ENCODE data around the gene CETP. TPM values are rescaled to one million over a fixed set of nuclear protein-coding genes. Genes with fewer than 3 reads are reported as not detected.

The CETP gene
- total and polyA plus RNA-seq, 2 donors (not counting 1 experiment from before 2014, with no cell fraction given): 0.06 TPM; not detected in 1

DNA sequence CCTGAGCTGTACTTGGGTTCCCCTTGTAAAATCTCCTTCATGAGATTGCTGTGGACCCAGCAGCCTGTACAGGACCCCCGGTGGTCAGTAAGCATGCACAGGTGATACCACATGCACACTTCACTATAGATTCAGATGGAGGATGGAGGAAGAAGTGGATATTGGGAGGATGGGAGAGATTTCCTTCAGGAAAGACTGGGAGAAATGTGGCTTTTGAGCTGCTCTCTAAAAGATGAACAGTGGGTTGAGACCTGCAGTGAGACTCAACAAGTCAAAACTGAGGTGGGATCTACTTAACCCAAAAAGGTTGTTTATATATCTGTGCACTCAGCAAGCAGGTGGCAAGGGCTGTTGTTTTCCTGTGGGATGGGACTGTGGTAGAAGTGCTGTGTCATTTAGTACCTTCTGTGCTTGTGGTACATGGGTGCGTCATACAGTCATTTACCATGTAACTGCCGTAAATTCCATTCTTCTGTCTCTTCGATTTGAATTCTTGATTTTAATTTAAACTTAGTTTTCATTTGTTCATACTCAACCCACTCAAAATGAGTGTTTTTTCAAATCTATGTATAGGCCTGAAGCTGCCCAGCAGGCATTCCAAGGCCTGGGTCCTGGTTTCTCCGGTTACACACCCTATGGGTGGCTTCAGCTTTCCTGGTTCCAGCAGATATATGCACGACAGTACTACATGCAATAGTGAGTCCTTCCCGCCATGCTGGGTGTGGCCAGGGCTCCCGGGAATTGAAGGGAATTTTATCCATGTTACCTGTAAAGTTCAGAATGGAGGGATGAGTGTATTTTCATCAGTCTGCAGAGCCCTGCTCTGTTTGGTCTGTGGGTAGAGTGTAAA, 22.9 kb upstream of the CETP start:
- Histone ChIP-seq H3K27ac (ENCODE audit: insufficient read depth, low read length) (no peak overlapping the region), H3K79me2 (ENCODE audit: control insufficient read depth, insufficient read depth, low read length) (peaks cover 31% of the 10 kb centered on the region), H3K9ac (ENCODE audit: insufficient read depth, low read length) (no peak overlapping the region), H3K9me3 (ENCODE audit: control insufficient read depth, insufficient read depth, low read depth, low read length) (no peaks in the 10 kb centered on the region), H3K4me1 (ENCODE audit: control insufficient read depth, extremely low read depth, insufficient read depth, low read length) (peaks cover 5% of the 10 kb centered on the region), H3K27me3 (ENCODE audit: control insufficient read depth, insufficient read depth, low read length) (no peaks in the 10 kb centered on the region), H4K20me1 (ENCODE audit: control insufficient read depth, extremely low read depth, insufficient read depth, low read length) (peaks cover under 1% of the 10 kb centered on the region), H3K4me3 (replicated peaks in 1 of 4; ENCODE audit: control extremely low read depth in 1 of 4, insufficient read depth in 1 of 4, low read depth in 3 of 4, low read length in 4 of 4) (no peak overlapping the region), H2AFZ (ENCODE audit: low read length) (no peak overlapping the region), H3K36me3 (ENCODE audit: control insufficient read depth, insufficient read depth, low read length) (peaks cover 40% of the 10 kb centered on the region), H3K4me2 (ENCODE audit: extremely low read depth, insufficient read depth, low read length) (no peak overlapping the region)
- no peak for DNase-seq (ENCODE audit: low read depth in 2 of 2)
- TF ChIP-seq EZH2 (IDR thresholded peaks at IDR 0.05; ENCODE audit: low read length, missing control alignments): no peak
- TF ChIP-seq, protein P1, sequence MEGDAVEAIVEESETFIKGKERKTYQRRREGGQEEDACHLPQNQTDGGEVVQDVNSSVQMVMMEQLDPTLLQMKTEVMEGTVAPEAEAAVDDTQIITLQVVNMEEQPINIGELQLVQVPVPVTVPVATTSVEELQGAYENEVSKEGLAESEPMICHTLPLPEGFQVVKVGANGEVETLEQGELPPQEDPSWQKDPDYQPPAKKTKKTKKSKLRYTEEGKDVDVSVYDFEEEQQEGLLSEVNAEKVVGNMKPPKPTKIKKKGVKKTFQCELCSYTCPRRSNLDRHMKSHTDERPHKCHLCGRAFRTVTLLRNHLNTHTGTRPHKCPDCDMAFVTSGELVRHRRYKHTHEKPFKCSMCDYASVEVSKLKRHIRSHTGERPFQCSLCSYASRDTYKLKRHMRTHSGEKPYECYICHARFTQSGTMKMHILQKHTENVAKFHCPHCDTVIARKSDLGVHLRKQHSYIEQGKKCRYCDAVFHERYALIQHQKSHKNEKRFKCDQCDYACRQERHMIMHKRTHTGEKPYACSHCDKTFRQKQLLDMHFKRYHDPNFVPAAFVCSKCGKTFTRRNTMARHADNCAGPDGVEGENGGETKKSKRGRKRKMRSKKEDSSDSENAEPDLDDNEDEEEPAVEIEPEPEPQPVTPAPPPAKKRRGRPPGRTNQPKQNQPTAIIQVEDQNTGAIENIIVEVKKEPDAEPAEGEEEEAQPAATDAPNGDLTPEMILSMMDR (conservative IDR thresholded peaks at IDR 0.05 in 1 of 2, IDR thresholded peaks at IDR 0.05 in 1 of 2; ENCODE audit: low read depth in 1 of 2, low read length in 2 of 2): no peak

DNA sequence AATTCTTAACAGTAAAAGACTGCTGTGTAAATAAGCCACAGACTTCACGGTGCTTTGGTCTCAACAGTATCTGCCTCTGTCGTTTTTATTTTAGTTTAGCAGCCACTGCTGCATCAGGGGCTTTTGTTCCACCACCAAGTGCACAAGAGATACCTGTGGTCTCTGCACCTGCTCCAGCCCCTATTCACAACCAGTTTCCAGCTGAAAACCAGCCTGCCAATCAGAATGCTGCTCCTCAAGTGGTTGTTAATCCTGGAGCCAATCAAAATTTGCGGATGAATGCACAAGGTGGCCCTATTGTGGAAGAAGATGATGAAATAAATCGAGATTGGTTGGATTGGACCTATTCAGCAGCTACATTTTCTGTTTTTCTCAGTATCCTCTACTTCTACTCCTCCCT, 21.9 kb upstream of the CETP start:
- Histone ChIP-seq H3K27ac (ENCODE audit: insufficient read depth, low read length) (no peak overlapping the region), H3K4me3 (replicated peaks in 1 of 4; ENCODE audit: control extremely low read depth in 1 of 4, insufficient read depth in 1 of 4, low read depth in 3 of 4, low read length in 4 of 4) (no peak overlapping the region)

DNA sequence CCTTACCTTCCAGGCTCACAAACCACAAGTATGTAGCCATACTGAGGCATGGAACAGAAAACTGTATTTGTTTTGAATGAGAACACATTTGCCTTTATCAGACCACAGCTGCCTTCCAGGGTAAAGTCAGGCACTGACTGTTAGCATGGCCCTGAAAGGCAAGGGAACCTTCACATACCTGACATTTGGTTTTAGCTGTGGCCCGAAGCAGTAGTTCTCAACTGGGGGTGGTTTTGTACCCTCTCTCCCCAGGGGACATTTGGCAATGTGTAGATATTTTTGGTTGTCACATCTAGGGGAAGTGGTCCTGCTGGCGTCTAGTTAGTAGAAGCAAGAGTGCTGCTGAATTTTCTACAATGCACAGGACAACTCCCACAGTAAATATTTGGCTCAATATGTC, 20.7 kb upstream of the CETP start:
- DNase-seq (ENCODE audit: low read depth in 2 of 2): no peak
- H3K4me1 ChIP-seq (ENCODE audit: control insufficient read depth, extremely low read depth, insufficient read depth, low read length): peaks cover 9% of the 10 kb centered on the region

More for the DNA sequence above, 21.9 kb upstream of the CETP start:
- Histone ChIP-seq H3K27me3 (ENCODE audit: control insufficient read depth, insufficient read depth, low read length) (no peaks in the 10 kb centered on the region), H3K4me1 (ENCODE audit: control insufficient read depth, extremely low read depth, insufficient read depth, low read length) (peaks cover 7% of the 10 kb centered on the region), H3K79me2 (ENCODE audit: control insufficient read depth, insufficient read depth, low read length) (peaks cover 24% of the 10 kb centered on the region), H3K4me2 (ENCODE audit: extremely low read depth, insufficient read depth, low read length) (no peak overlapping the region), H3K36me3 (ENCODE audit: control insufficient read depth, insufficient read depth, low read length) (peaks cover 44% of the 10 kb centered on the region), H3K9ac (ENCODE audit: insufficient read depth, low read length) (no peak overlapping the region), H2AFZ (ENCODE audit: low read length) (no peak overlapping the region), H4K20me1 (ENCODE audit: control insufficient read depth, extremely low read depth, insufficient read depth, low read length) (no peaks in the 10 kb centered on the region), H3K9me3 (ENCODE audit: control insufficient read depth, insufficient read depth, low read depth, low read length) (no peaks in the 10 kb centered on the region)
- no peak for DNase-seq (ENCODE audit: low read depth in 2 of 2)
- TF ChIP-seq, protein P1 (conservative IDR thresholded peaks at IDR 0.05 in 1 of 2, IDR thresholded peaks at IDR 0.05 in 1 of 2; ENCODE audit: low read depth in 1 of 2, low read length in 2 of 2): no peak
- no peak for TF ChIP-seq EZH2 (IDR thresholded peaks at IDR 0.05; ENCODE audit: low read length, missing control alignments)

More for the DNA sequence above, 20.7 kb upstream of the CETP start:
- Histone ChIP-seq H3K36me3 (ENCODE audit: control insufficient read depth, insufficient read depth, low read length) (peaks cover 47% of the 10 kb centered on the region), H3K27me3 (ENCODE audit: control insufficient read depth, insufficient read depth, low read length) (no peaks in the 10 kb centered on the region), H3K9me3 (ENCODE audit: control insufficient read depth, insufficient read depth, low read depth, low read length) (no peaks in the 10 kb centered on the region), H3K27ac (ENCODE audit: insufficient read depth, low read length) (no peak overlapping the region), H3K9ac (ENCODE audit: insufficient read depth, low read length) (no peak overlapping the region), H3K4me3 (replicated peaks in 1 of 4; ENCODE audit: control extremely low read depth in 1 of 4, insufficient read depth in 1 of 4, low read depth in 3 of 4, low read length in 4 of 4) (no peak overlapping the region), H2AFZ (ENCODE audit: low read length) (no peak overlapping the region), H3K79me2 (ENCODE audit: control insufficient read depth, insufficient read depth, low read length) (peaks cover 13% of the 10 kb centered on the region), H3K4me2 (ENCODE audit: extremely low read depth, insufficient read depth, low read length) (no peak overlapping the region), H4K20me1 (ENCODE audit: control insufficient read depth, extremely low read depth, insufficient read depth, low read length) (no peaks in the 10 kb centered on the region)
- no peak for TF ChIP-seq EZH2 (IDR thresholded peaks at IDR 0.05; ENCODE audit: low read length, missing control alignments)
- TF ChIP-seq, protein P1 (conservative IDR thresholded peaks at IDR 0.05 in 1 of 2, IDR thresholded peaks at IDR 0.05 in 1 of 2; ENCODE audit: low read depth in 1 of 2, low read length in 2 of 2): no peak

All from fibroblast of lung (primary cell).